Dendritic cell treated with granulocyte-macrophage colony-stimulating factor and Interleukin-4, amounts not matched to agents 40 ng/mL and 50 ng/mL, for 4 days (primary cell): ENCODE data around the gene DCST2.

Experiments
- H3K27ac Mint-ChIP-seq: one replicate; pipeline ENCODE4 v1.8.0; 2022; ENCODE audit warnings: mild to moderate bottlenecking, mixed read lengths
- H3K27me3 Mint-ChIP-seq: one replicate; pipeline ENCODE4 v1.8.0; 2022; ENCODE audit warnings: mild to moderate bottlenecking, mixed read lengths
- H3K36me3 Mint-ChIP-seq: one replicate; pipeline ENCODE4 v1.8.0; 2022; ENCODE audit warnings: low read depth, mixed read lengths
- H3K4me1 Mint-ChIP-seq: one replicate; pipeline ENCODE4 v1.8.0; 2022; ENCODE audit warnings: low read depth, mixed read lengths
- H3K4me3 Mint-ChIP-seq: one replicate; pipeline ENCODE4 v1.8.0; 2022; ENCODE audit warnings: mild to moderate bottlenecking, moderate library complexity, mixed read lengths
- H3K9me3 Mint-ChIP-seq: one replicate; pipeline ENCODE4 v1.8.0; 2022; ENCODE audit warnings: mixed read lengths
- intact Hi-C: fragments of 100-400 bp; cut with micrococcal nuclease; formaldehyde crosslinking; loops from one replicate; pipeline ENCODE4 v1.15.0; 2022

The DCST2 gene

DNA sequence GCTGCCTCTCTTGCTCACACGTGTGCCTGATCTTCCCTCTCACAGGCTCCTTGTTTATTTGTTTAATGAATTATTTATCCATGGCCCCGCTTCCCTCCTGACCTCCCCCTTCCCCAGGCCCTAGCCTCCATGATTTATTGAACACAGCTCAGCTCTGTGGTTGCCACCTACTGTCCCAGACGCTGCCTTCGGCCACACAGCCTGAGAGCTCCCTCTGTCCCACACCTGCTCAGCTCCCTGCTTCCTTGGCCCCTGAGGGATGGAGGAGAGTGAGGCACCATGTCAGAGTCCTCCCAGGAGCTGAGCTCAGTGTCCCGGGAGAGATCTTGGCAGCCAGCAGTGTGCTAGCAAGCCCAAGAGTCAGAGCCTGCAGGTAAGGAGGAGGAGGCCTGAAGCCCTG lies 42.0 kb upstream of the DCST2 start:
- no peaks in the 10 kb centered on the region for H3K9me3 Mint-ChIP-seq
- intact Hi-C loops = no loop called here
- peaks cover 60% of the 10 kb centered on the region for H3K27me3 Mint-ChIP-seq
- no peak overlapping the region for H3K27ac Mint-ChIP-seq
- no peaks in the 10 kb centered on the region for H3K36me3 Mint-ChIP-seq
- no peak overlapping the region for H3K4me3 Mint-ChIP-seq
- H3K4me1 Mint-ChIP-seq = peaks cover 41% of the 10 kb centered on the region

DNA sequence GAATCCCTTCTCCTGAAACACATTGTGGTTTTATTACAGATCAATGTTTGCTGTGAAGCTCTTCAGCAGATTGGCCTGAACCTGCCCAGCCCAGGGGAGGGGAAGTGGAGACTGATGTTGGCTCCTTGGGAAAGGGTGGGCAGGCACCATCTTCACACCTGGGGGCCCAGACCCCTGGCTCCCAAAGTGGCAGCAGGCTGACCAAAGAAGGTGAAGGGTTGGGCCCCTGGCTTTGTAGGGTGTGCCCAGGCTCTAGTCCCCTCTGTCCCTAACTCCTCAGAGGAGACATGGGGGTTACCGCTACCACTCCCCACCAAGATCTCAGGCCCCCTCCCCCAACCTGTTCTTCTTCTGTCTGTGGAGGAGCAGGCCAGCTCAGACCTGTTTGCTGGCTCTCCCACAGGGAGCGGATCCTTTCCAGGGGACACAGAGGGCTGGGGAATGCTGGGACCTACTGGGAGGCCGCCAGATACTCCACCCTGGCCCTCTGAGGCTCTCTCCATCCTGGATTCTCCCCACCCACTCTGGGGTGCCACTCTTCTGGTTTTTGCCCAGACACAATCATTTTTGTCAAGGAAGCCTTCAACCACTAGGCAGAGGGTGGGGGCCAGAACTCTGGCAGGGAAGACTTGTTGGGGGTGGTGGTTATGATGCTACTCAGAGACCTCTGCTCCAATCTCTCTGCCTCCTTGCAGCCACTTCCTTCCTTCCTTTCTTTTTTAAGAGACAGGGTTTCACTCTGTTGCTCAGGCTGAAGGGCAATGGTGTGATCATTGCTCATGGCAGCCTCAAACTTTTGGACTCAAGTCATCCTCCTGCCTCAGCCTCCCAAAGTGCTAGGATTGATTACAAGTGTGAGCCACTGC lies 40.0 kb upstream of the DCST2 start:
- Mint-ChIP-seq H3K4me1 (peaks cover 37% of the 10 kb centered on the region), H3K36me3 (peaks cover 11% of the 10 kb centered on the region), H3K9me3 (no peaks in the 10 kb centered on the region), H3K27me3 (peaks cover 43% of the 10 kb centered on the region), H3K4me3 (no peak overlapping the region), H3K27ac (peak overlapping the region; percentile 4)
- intact Hi-C loops = no loop called here

- H3K27me3 Mint-ChIP-seq = peaks cover 38% of the 10 kb centered on the region
- H3K9me3 Mint-ChIP-seq = no peaks in the 10 kb centered on the region
- H3K27ac Mint-ChIP-seq = peak overlapping the region; percentile 4
- H3K36me3 Mint-ChIP-seq = peaks cover 20% of the 10 kb centered on the region
- intact Hi-C loops = no loop called here
- no peak overlapping the region for H3K4me3 Mint-ChIP-seq
- peaks cover 37% of the 10 kb centered on the region for H3K4me1 Mint-ChIP-seq
Measured at GRCh38 chr1:155072531-155073289, 39.1 kb upstream of the DCST2 start.

GRCh38 chr1:155071701-155072100 lies 38.1 kb upstream of the DCST2 start:
- Mint-ChIP-seq H3K27ac (peak overlapping the region; percentile 87), H3K4me1 (peaks cover 38% of the 10 kb centered on the region)
- intact Hi-C loops = loop anchor here (2.0 kb wide), 1 partner anchor 13 kb away; no protein-coding TSS in a partner anchor

DNA sequence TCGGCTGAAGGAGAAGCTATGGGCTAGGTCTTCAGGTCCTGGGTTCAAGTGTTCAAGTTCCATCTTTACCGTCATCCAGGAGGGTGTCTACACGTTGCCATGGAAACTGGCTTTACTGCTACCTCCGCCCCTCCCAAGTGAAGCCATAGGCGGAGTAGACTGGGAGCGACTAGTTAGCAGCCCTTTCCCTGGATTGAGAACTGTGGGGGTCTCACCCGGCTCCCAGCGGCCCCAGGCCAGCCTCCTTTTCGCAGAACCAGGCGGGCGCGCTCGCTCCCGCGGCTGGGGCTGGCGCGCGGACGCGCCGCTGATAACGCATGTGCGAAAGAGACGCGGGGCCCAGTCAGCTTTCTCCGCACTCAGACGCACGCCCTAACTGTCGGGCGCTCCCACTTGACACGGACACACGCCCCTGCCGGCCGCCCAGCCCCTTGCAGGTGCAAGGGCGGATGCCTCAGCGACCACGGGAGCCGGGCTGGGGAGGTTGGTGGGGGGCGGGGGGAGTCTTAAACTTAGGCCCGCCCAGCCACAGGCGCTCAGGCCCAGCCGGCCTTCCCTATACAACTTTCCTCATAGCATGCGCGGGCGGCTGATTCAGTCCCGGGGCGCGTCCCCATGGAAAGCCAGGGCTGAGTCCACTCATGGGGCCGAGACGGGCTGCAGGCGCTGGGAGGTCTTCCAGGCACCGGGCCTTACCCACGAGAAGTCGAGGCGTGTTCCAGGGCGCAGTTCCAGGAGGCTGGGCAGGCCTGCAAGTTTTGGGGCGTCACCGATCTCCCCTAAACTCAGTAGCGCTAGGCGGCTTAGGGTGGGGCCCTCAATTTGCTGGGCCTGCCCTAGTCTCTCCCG lies 37.4 kb upstream of the DCST2 start:
- intact Hi-C loops = loop anchor here (2.0 kb wide), 1 partner anchor 14 kb away; no protein-coding TSS in a partner anchor
- H3K9me3 Mint-ChIP-seq = no peaks in the 10 kb centered on the region
- H3K4me3 Mint-ChIP-seq = peak overlapping the region; percentile 49

More at GRCh38 chr1:155071701-155072100, 38.1 kb upstream of the DCST2 start:
- H3K36me3 Mint-ChIP-seq = peaks cover 30% of the 10 kb centered on the region
- H3K27me3 Mint-ChIP-seq = peaks cover 33% of the 10 kb centered on the region
- H3K9me3 Mint-ChIP-seq = no peaks in the 10 kb centered on the region
- H3K4me3 Mint-ChIP-seq = peak overlapping the region; percentile 49

GRCh38 chr1:155070158-155070621 lies 36.6 kb upstream of the DCST2 start:
- H3K4me3 Mint-ChIP-seq = peak overlapping the region; percentile 49
- H3K27ac Mint-ChIP-seq = peak overlapping the region; percentile 87
- peaks cover 48% of the 10 kb centered on the region for H3K4me1 Mint-ChIP-seq
- no peaks in the 10 kb centered on the region for H3K9me3 Mint-ChIP-seq
- intact Hi-C loops = loop anchor here (2.0 kb wide), 1 partner anchor 15 kb away; no protein-coding TSS in a partner anchor
- peaks cover 24% of the 10 kb centered on the region for H3K27me3 Mint-ChIP-seq
- H3K36me3 Mint-ChIP-seq = peaks cover 40% of the 10 kb centered on the region

More for the DNA sequence above, 37.4 kb upstream of the DCST2 start:
- peaks cover 46% of the 10 kb centered on the region for H3K4me1 Mint-ChIP-seq
- H3K27me3 Mint-ChIP-seq = peaks cover 32% of the 10 kb centered on the region
- H3K36me3 Mint-ChIP-seq = peaks cover 38% of the 10 kb centered on the region
- peak overlapping the region; percentile 87 for H3K27ac Mint-ChIP-seq

- Mint-ChIP-seq H3K27ac (no peak overlapping the region), H3K4me1 (peaks cover 54% of the 10 kb centered on the region), H3K4me3 (no peak overlapping the region), H3K36me3 (peaks cover 40% of the 10 kb centered on the region), H3K9me3 (no peaks in the 10 kb centered on the region), H3K27me3 (peaks cover 23% of the 10 kb centered on the region)
- intact Hi-C loops = loop anchor here (2.0 kb wide), 1 partner anchor 15 kb away; no protein-coding TSS in a partner anchor
Measured at GRCh38 chr1:155069551-155070157, 36.1 kb upstream of the DCST2 start.

GRCh38 chr1:155068599-155068998 lies 35.0 kb upstream of the DCST2 start:
- intact Hi-C loops = no loop called here
- peaks cover 42% of the 10 kb centered on the region for H3K36me3 Mint-ChIP-seq
- H3K27me3 Mint-ChIP-seq = peaks cover 25% of the 10 kb centered on the region
- H3K4me1 Mint-ChIP-seq = peaks cover 61% of the 10 kb centered on the region
- no peak overlapping the region for H3K27ac Mint-ChIP-seq
- no peak overlapping the region for H3K4me3 Mint-ChIP-seq
- H3K9me3 Mint-ChIP-seq = no peaks in the 10 kb centered on the region

GRCh38 chr1:155066777-155067176 lies 33.2 kb upstream of the DCST2 start:
- Mint-ChIP-seq H3K27ac (no peak overlapping the region), H3K4me3 (no peak overlapping the region), H3K9me3 (no peaks in the 10 kb centered on the region), H3K27me3 (peaks cover 13% of the 10 kb centered on the region), H3K36me3 (peaks cover 58% of the 10 kb centered on the region), H3K4me1 (peaks cover 71% of the 10 kb centered on the region)
- intact Hi-C loops = no loop called here

DNA sequence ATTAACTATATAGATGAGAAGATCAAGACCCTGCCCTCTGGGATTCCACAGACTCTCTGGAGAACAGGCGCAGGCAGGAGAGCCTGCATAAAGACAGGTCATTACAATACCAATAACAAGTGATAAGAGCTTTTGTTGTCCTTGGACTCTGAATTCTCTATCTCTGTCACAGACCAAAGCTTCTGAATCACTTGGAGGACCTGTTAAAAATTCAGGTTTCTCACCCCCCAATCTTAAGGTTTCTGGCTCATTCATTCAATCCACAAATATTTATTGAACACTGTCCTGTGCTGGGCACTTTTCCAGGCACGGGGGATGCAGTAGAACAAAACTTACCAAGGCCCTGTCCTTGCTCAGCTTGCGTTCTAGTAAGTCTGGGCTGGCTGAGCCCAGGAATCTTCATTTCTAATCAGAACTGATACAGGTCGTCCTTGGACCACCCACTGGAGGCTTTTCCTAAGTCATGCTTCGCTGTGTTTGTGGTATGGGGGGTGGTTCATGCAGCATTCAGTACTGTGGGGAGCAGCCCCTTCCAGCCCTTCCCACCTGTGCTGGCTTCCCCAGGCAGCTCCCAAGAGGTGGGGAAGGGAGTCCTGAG lies 31.4 kb upstream of the DCST2 start:
- peaks cover 76% of the 10 kb centered on the region for H3K36me3 Mint-ChIP-seq
- H3K27me3 Mint-ChIP-seq = peaks cover 15% of the 10 kb centered on the region
- intact Hi-C loops = no loop called here
- no peak overlapping the region for H3K27ac Mint-ChIP-seq
- peak overlapping the region; percentile 84 for H3K4me3 Mint-ChIP-seq
- no peaks in the 10 kb centered on the region for H3K9me3 Mint-ChIP-seq
- H3K4me1 Mint-ChIP-seq = peaks cover 72% of the 10 kb centered on the region

DNA sequence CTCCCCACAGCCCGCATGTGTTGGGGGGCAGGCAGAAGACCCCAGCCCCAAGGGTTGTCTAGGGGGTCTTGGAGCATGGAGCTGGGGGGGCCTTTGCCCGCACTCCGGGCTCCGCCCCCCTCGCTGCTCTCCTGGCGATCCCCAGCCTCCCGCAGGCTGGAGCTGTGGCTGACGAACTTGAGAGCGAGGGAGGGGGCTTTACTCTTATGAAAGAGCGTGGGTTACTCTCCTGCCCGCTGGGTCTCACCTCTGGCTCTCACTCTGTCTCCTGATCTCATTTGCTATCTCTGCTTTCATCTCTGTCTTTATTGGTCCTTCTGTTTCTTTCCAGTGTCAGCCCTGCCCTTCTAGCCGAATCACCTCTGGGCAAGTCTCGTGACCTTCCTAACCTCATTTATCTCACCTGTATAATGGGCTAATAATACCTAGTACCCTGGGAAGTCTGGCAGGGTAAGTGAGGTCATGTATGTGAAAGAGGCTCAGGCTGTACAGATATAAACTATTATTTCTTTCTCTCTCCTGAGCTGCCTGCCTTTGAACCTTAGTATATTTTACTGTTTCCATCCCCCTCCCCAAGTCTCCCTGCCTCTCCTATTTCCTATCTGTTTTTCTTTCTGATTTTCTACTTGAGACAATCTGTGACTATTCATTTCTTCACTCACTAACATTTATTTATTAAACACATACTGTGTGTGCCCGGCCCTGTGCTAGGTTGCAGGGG lies 30.7 kb upstream of the DCST2 start:
- H3K27ac Mint-ChIP-seq = peak overlapping the region; percentile 68
- intact Hi-C loops = no loop called here
- H3K27me3 Mint-ChIP-seq = peaks cover 15% of the 10 kb centered on the region
- H3K36me3 Mint-ChIP-seq = peaks cover 78% of the 10 kb centered on the region
- peaks cover 74% of the 10 kb centered on the region for H3K4me1 Mint-ChIP-seq
- H3K4me3 Mint-ChIP-seq = peak overlapping the region; percentile 84
- H3K9me3 Mint-ChIP-seq = no peaks in the 10 kb centered on the region

GRCh38 chr1:155063550-155064110 lies 30.0 kb upstream of the DCST2 start, which contains the start of gene EFNA4:
Gene EFNA4, plus strand, starts transcription at chr1:155063740. Its CDS starts 84 bp downstream, at chr1:155063824.
- Mint-ChIP-seq H3K27me3 (peaks cover 15% of the 10 kb centered on the region), H3K4me1 (peaks cover 72% of the 10 kb centered on the region), H3K36me3 (peaks cover 78% of the 10 kb centered on the region), H3K9me3 (no peaks in the 10 kb centered on the region), H3K27ac (peak within 1 kb of the TSS; percentile 68), H3K4me3 (peak within 1 kb of the TSS; percentile 84)
- intact Hi-C loops = loop anchor here (1.0 kb wide), 1 partner anchor 21 kb away; no protein-coding TSS in a partner anchor
